ENCODE measurements around the gene ATP5IF1. TPM values are rescaled to one million over a fixed set of nuclear protein-coding genes. Genes with fewer than 3 reads are reported as not detected.

ATP5IF1 gene
- total and polyA plus RNA-seq, 9 of the 15 experiments (the other 6 are each of a cell fraction or from before 2014, with no cell fraction given), result 292 to 1,422 (median 388) TPM

DNA sequence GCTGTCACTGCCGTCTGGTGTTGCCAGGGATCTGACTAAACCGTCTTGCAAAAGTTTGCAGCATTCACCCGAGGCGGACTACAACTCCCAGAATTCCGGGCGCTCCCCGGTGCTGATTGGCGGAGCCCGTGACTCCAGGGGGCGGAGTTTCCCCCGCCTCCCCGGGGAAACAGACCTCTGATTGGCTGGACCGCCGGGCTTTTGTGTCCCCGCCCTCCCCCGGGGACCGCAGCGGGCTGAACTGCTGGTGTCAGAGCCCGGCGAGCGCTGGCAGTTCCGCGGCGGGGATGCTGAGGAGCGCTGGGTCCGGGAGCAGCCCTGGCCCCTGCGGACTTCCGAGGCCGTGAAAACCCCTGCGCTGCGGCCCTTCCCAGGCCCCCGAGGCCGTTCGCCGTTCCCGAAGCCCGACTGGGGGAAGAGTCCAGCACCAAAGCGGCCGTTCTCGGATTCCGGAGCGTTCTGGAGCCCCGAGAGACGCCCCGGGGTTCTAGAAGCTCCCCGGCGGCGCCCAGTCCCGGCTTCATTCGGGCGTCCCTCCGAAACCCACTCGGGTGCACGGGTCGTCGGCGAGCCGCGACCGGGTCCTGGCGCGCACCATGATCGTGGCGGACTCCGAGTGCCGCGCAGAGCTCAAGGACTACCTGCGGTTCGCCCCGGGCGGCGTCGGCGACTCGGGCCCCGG lies 23.5 kb downstream of the ATP5IF1 start, which contains the start of gene SESN2 (continued):
- peak; percentile 99 for TF ChIP-seq FIP1L1 (IDR thresholded peaks at IDR 0.05; ENCODE audit: low read depth, low read length, poor library complexity, severe bottlenecking)
- TF ChIP-seq PML (IDR thresholded peaks at IDR 0.05; ENCODE audit: low read length), result peak; percentile 77; the same call in 1 of the 2 replicates
- peak; percentile 97 for TF ChIP-seq RBFOX2 (IDR thresholded peaks at IDR 0.05; ENCODE audit: low read depth, low read length)
- TF ChIP-seq DIDO1 (tag; IDR thresholded peaks at IDR 0.05; ENCODE audit: low read depth), result no peak
- peak in 1 of 2 experiments; percentile 49; a peak in 1 of 3 replicates for TF ChIP-seq CBX3 (IDR thresholded peaks at IDR 0.05; ENCODE audit: borderline replicate concordance in 1 of 2, low read length in 2 of 2)
- TF ChIP-seq, protein P1, sequence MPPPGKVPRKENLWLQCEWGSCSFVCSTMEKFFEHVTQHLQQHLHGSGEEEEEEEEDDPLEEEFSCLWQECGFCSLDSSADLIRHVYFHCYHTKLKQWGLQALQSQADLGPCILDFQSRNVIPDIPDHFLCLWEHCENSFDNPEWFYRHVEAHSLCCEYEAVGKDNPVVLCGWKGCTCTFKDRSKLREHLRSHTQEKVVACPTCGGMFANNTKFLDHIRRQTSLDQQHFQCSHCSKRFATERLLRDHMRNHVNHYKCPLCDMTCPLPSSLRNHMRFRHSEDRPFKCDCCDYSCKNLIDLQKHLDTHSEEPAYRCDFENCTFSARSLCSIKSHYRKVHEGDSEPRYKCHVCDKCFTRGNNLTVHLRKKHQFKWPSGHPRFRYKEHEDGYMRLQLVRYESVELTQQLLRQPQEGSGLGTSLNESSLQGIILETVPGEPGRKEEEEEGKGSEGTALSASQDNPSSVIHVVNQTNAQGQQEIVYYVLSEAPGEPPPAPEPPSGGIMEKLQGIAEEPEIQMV (tag; conservative IDR thresholded peaks at IDR 0.05; ENCODE audit: low read depth), result no peak
- no peak for TF ChIP-seq ZNF780A (CRISPR knock-in tag; IDR thresholded peaks at IDR 0.05)
- TF ChIP-seq SETDB1 (IDR thresholded peaks at IDR 0.05; ENCODE audit: low read length), result no peak
- TF ChIP-seq, protein P2, sequence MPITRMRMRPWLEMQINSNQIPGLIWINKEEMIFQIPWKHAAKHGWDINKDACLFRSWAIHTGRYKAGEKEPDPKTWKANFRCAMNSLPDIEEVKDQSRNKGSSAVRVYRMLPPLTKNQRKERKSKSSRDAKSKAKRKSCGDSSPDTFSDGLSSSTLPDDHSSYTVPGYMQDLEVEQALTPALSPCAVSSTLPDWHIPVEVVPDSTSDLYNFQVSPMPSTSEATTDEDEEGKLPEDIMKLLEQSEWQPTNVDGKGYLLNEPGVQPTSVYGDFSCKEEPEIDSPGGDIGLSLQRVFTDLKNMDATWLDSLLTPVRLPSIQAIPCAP (CRISPR knock-in tag; IDR thresholded peaks at IDR 0.05; ENCODE audit: borderline replicate concordance), result peak; percentile 84; the same call in 1 of the 2 replicates
- no peak for TF ChIP-seq ZNF146 (CRISPR knock-in tag; IDR thresholded peaks at IDR 0.05; ENCODE audit: unreplicated experiment)
- no peak for TF ChIP-seq TCFL5 (CRISPR knock-in tag; conservative IDR thresholded peaks at IDR 0.05)
- no peak for TF ChIP-seq ZNF445 (CRISPR knock-in tag; IDR thresholded peaks at IDR 0.05; ENCODE audit: low read depth)
- no peak for TF ChIP-seq PPARD (CRISPR knock-in tag; IDR thresholded peaks at IDR 0.05)
- peak; percentile 67; the same call in 1 of the 2 replicates for TF ChIP-seq NR3C1 (CRISPR knock-in tag; IDR thresholded peaks at IDR 0.05)
- TF ChIP-seq, protein P3, sequence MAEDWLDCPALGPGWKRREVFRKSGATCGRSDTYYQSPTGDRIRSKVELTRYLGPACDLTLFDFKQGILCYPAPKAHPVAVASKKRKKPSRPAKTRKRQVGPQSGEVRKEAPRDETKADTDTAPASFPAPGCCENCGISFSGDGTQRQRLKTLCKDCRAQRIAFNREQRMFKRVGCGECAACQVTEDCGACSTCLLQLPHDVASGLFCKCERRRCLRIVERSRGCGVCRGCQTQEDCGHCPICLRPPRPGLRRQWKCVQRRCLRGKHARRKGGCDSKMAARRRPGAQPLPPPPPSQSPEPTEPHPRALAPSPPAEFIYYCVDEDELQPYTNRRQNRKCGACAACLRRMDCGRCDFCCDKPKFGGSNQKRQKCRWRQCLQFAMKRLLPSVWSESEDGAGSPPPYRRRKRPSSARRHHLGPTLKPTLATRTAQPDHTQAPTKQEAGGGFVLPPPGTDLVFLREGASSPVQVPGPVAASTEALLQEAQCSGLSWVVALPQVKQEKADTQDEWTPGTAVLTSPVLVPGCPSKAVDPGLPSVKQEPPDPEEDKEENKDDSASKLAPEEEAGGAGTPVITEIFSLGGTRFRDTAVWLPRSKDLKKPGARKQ (CRISPR knock-in tag; IDR thresholded peaks at IDR 0.05), result no peak
- TF ChIP-seq WHSC1 (IDR thresholded peaks at IDR 0.05; ENCODE audit: low read length), result no peak
- no peak for TF ChIP-seq FOXO4 (CRISPR knock-in tag; IDR thresholded peaks at IDR 0.05)
- no peak for TF ChIP-seq SP2 (IDR thresholded peaks at IDR 0.05; ENCODE audit: extremely low read depth, low read depth, low read length, poor library complexity, severe bottlenecking)
- TF ChIP-seq, protein P4, sequence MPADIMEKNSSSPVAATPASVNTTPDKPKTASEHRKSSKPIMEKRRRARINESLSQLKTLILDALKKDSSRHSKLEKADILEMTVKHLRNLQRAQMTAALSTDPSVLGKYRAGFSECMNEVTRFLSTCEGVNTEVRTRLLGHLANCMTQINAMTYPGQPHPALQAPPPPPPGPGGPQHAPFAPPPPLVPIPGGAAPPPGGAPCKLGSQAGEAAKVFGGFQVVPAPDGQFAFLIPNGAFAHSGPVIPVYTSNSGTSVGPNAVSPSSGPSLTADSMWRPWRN (IDR thresholded peaks at IDR 0.05; ENCODE audit: low read depth), result no peak
- peak; percentile 22; the same call in 1 of the 2 replicates for TF ChIP-seq BHLHE40 (IDR thresholded peaks at IDR 0.05; ENCODE audit: low read length)
- TF ChIP-seq ZNF239 (CRISPR knock-in tag; IDR thresholded peaks at IDR 0.05), result no peak
- peak; percentile 98 for TF ChIP-seq POLR2H (tag; IDR thresholded peaks at IDR 0.05; ENCODE audit: low read depth)
- TF ChIP-seq KAT8 (IDR thresholded peaks at IDR 0.05; ENCODE audit: low read depth), result no peak

Measured in K562 (cell line).